Loucy (cell line): ENCODE results near the gene MTMR3.
"Not testable (repeated sequence)": the region's sequence is repeated elsewhere in the genome, so short reads cannot be mapped to it uniquely, and the experiment has no call there.

ENCODE experiments used
- EZH2phosphoT487 ChIP-seq: fragments of 200-600 bp; IDR thresholded peaks from 2 replicates; pipeline ENCODE4 v1.6.1; 2018; ENCODE audit warnings: antibody characterized with exemption, mild to moderate bottlenecking, moderate library complexity, borderline replicate concordance
- TF ChIP-seq, protein P1 (sequence below): fragments of 200-600 bp; sonication (generic); conservative IDR thresholded peaks from 2 replicates; pipeline ENCODE4 v1.5.1; 2014; ENCODE audit warnings: mild to moderate bottlenecking, antibody characterized with exemption, low read length

GRCh38 chr22:30059346-30060020 lies 176.5 kb downstream of the MTMR3 start:
- TF ChIP-seq, protein P1, sequence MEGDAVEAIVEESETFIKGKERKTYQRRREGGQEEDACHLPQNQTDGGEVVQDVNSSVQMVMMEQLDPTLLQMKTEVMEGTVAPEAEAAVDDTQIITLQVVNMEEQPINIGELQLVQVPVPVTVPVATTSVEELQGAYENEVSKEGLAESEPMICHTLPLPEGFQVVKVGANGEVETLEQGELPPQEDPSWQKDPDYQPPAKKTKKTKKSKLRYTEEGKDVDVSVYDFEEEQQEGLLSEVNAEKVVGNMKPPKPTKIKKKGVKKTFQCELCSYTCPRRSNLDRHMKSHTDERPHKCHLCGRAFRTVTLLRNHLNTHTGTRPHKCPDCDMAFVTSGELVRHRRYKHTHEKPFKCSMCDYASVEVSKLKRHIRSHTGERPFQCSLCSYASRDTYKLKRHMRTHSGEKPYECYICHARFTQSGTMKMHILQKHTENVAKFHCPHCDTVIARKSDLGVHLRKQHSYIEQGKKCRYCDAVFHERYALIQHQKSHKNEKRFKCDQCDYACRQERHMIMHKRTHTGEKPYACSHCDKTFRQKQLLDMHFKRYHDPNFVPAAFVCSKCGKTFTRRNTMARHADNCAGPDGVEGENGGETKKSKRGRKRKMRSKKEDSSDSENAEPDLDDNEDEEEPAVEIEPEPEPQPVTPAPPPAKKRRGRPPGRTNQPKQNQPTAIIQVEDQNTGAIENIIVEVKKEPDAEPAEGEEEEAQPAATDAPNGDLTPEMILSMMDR, result not testable (repeated sequence)
- TF ChIP-seq EZH2phosphoT487, result not testable (repeated sequence)
